ENCODE data around the gene LIAS.

Gene LIAS

GRCh38 chr4:39426728-39427127, 32.1 kb upstream of the LIAS start:
- no peaks in the 10 kb centered on the region for H3K9me3 ChIP-seq
- H3K36me3 ChIP-seq: no peaks in the 10 kb centered on the region
- no peaks in the 10 kb centered on the region for H3K4me1 ChIP-seq (ENCODE audit: control insufficient read depth in 1 of 2, insufficient read depth in 1 of 2, low read depth in 1 of 2, low read length in 1 of 2)
- H3K4me3 ChIP-seq (ENCODE audit: low read depth in 1 of 2, low read length in 1 of 2): no peak overlapping the region
- no peaks in the 10 kb centered on the region for H3K27me3 ChIP-seq
- TF ChIP-seq CTCF (IDR thresholded peaks at IDR 0.05): no peak
- no peak overlapping the region for H3K27ac ChIP-seq

GRCh38 chr4:39427520-39428114, 31.2 kb upstream of the LIAS start:
- Histone ChIP-seq H3K4me3 (ENCODE audit: low read depth in 1 of 2, low read length in 1 of 2) (no peak overlapping the region), H3K9me3 (no peaks in the 10 kb centered on the region), H3K27me3 (no peaks in the 10 kb centered on the region), H3K36me3 (no peaks in the 10 kb centered on the region), H3K27ac (no peak overlapping the region), H3K4me1 (ENCODE audit: control insufficient read depth in 1 of 2, insufficient read depth in 1 of 2, low read depth in 1 of 2, low read length in 1 of 2) (no peaks in the 10 kb centered on the region)
- no peak for TF ChIP-seq CTCF (IDR thresholded peaks at IDR 0.05)

- TF ChIP-seq CTCF (IDR thresholded peaks at IDR 0.05): no peak
- no peak overlapping the region for H3K27ac ChIP-seq
- H3K27me3 ChIP-seq: no peaks in the 10 kb centered on the region
- no peaks in the 10 kb centered on the region for H3K9me3 ChIP-seq
- no peaks in the 10 kb centered on the region for H3K36me3 ChIP-seq
- no peak overlapping the region for H3K4me3 ChIP-seq (ENCODE audit: low read depth in 1 of 2, low read length in 1 of 2)
- no peaks in the 10 kb centered on the region for H3K4me1 ChIP-seq (ENCODE audit: control insufficient read depth in 1 of 2, insufficient read depth in 1 of 2, low read depth in 1 of 2, low read length in 1 of 2)
These were observed 29.2 kb upstream of the LIAS start for GRCh38 chr4:39429476-39430334.

GRCh38 chr4:39433878-39434492, 24.9 kb upstream of the LIAS start:
- Histone ChIP-seq H3K4me3 (ENCODE audit: low read depth in 1 of 2, low read length in 1 of 2) (no peak overlapping the region), H3K36me3 (no peaks in the 10 kb centered on the region), H3K27me3 (peaks cover 6% of the 10 kb centered on the region), H3K9me3 (no peaks in the 10 kb centered on the region), H3K4me1 (ENCODE audit: control insufficient read depth in 1 of 2, insufficient read depth in 1 of 2, low read depth in 1 of 2, low read length in 1 of 2) (no peaks in the 10 kb centered on the region), H3K27ac (no peak overlapping the region)
- TF ChIP-seq CTCF (IDR thresholded peaks at IDR 0.05): no peak

- Histone ChIP-seq H3K4me3 (ENCODE audit: low read depth in 1 of 2, low read length in 1 of 2) (no peak overlapping the region), H3K27me3 (peaks cover 6% of the 10 kb centered on the region), H3K36me3 (no peaks in the 10 kb centered on the region), H3K4me1 (ENCODE audit: control insufficient read depth in 1 of 2, insufficient read depth in 1 of 2, low read depth in 1 of 2, low read length in 1 of 2) (no peaks in the 10 kb centered on the region), H3K9me3 (no peaks in the 10 kb centered on the region), H3K27ac (no peak overlapping the region)
- TF ChIP-seq CTCF (IDR thresholded peaks at IDR 0.05): no peak
These were observed 22.9 kb upstream of the LIAS start for GRCh38 chr4:39435659-39436563.
